ENCODE measurements around the gene RASGRP3. TPM values are rescaled to one million over a fixed set of nuclear protein-coding genes. Genes with fewer than 3 reads are reported as not detected.

The RASGRP3 gene
- total and polyA plus RNA-seq, 2 of the 13 experiments (the other 11 are each of a cell fraction or from before 2014, with no cell fraction given) = 0.01 TPM; not detected in 1

DNA sequence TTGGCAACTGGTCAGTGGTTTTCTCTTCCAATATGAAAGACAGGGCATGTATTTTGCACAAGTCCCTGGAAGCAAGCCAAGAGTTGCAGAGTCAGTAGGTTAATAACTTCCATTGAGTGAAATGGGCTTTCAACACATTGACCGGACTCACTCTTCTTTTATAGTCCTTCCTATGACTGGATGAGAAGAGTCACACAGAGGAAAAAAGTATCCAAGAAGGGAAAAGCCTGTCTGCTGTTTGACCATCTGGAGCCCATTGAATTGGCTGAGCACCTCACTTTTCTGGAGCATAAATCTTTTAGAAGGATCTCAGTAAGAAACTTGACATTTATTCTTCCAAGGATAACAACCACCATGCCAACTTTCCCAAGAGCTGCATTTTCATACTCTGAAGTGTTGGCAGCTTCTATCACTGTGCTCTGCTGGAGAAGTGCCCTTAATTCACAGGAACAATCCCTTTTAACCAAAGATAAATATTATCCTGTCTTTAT is 45.4 kb downstream of the RASGRP3 start:
- Histone ChIP-seq H3K27ac (ENCODE audit: extremely low read length, insufficient read depth, low read length) (no peak overlapping the region), H3K36me3 (replicated peaks in 1 of 2; ENCODE audit: control insufficient read depth in 1 of 2, insufficient read depth in 2 of 2, low read length in 2 of 2) (no peaks in the 10 kb centered on the region), H2AFZ (ENCODE audit: low read length) (no peak overlapping the region), H3K79me2 (ENCODE audit: insufficient read depth, low read length) (no peaks in the 10 kb centered on the region), H3K4me3 (replicated peaks in 1 of 3; ENCODE audit: insufficient read depth in 1 of 3, low read depth in 2 of 3, low read length in 3 of 3) (no peak overlapping the region), H3K9me3 (ENCODE audit: low read length) (no peaks in the 10 kb centered on the region), H3K27me3 (ENCODE audit: control insufficient read depth in 1 of 2, insufficient read depth in 2 of 2, low read length in 2 of 2) (no peaks in the 10 kb centered on the region; a peak in 1 of 5 replicates), H3K9ac (ENCODE audit: insufficient read depth, low read depth, low read length) (no peak overlapping the region), H3K4me2 (ENCODE audit: low read depth, low read length) (no peak overlapping the region), H3K4me1 (ENCODE audit: insufficient read depth, low read length) (no peaks in the 10 kb centered on the region), H4K20me1 (ENCODE audit: insufficient read depth, low read length) (no peaks in the 10 kb centered on the region)
- 11% methylated on average over 1 of the region's 1 CpG for WGBS (ENCODE audit: low lambda C conversion rate)
- TF ChIP-seq ZNF749 (CRISPR knock-in tag; IDR thresholded peaks at IDR 0.05; ENCODE audit: borderline replicate concordance) = no peak
- TF ChIP-seq SETDB1 (CRISPR knock-in tag; IDR thresholded peaks at IDR 0.05; ENCODE audit: borderline replicate concordance) = no peak
- TF ChIP-seq FOXA1 (IDR thresholded peaks at IDR 0.05) = no peak
- no peak for TF ChIP-seq FOXA1 (CRISPR knock-in tag; IDR thresholded peaks at IDR 0.05)
- TF ChIP-seq IKZF1 (IDR thresholded peaks at IDR 0.05) = no peak
- no TSS peak for BruUV-seq (replicated peaks)
- ChIA-PET POLR2A (no interaction called here), CTCF (ENCODE audit: low intra/inter-chr PET ratio, low total read pairs) (no interaction called here)
- intact Hi-C loops (cut with micrococcal nuclease; ENCODE audit: unreplicated experiment) = no loop called here
- ATAC-seq (no peak), DNase-seq (ENCODE audit: low spot score) (no peak), FAIRE-seq (no peak)
- in situ Hi-C loops (cut with HindIII; ENCODE audit: extremely low pct_ligation_motif_present, low pct_unique_long_range_greater_than_20kb) = no loop called here

DNA sequence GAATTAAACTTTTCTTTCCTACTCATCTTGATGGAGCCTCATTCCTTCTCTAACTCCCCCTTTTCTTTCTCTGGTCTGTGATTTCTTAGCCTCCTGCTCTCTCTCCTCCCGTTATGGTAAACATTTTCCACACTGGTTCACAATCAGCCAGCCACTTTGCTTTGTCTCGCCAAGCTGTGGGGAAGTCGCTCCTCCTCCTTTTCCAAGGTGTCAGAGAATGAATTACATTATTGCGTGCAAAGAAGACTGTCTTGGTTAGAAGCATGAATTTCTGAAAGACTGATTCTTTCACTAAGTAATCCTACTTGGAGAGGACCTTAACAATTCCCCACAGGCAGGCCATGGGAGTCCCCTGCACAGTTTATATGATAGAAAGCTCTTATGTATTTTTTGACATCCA is 46.1 kb downstream of the RASGRP3 start:
- Histone ChIP-seq H3K79me2 (ENCODE audit: insufficient read depth, low read length) (no peaks in the 10 kb centered on the region), H3K4me2 (ENCODE audit: low read depth, low read length) (no peak overlapping the region), H3K4me3 (replicated peaks in 1 of 3; ENCODE audit: insufficient read depth in 1 of 3, low read depth in 2 of 3, low read length in 3 of 3) (no peak overlapping the region), H3K27me3 (ENCODE audit: control insufficient read depth in 1 of 2, insufficient read depth in 2 of 2, low read length in 2 of 2) (no peaks in the 10 kb centered on the region; a peak in 1 of 5 replicates), H3K9me3 (ENCODE audit: low read length) (no peaks in the 10 kb centered on the region), H2AFZ (ENCODE audit: low read length) (no peak overlapping the region), H3K36me3 (replicated peaks in 1 of 2; ENCODE audit: control insufficient read depth in 1 of 2, insufficient read depth in 2 of 2, low read length in 2 of 2) (no peaks in the 10 kb centered on the region), H4K20me1 (ENCODE audit: insufficient read depth, low read length) (no peaks in the 10 kb centered on the region), H3K9ac (ENCODE audit: insufficient read depth, low read depth, low read length) (no peak overlapping the region), H3K27ac (ENCODE audit: extremely low read length, insufficient read depth, low read length) (no peak overlapping the region), H3K4me1 (ENCODE audit: insufficient read depth, low read length) (no peaks in the 10 kb centered on the region)
- DNase-seq (ENCODE audit: low spot score) (no peak), ATAC-seq (no peak), FAIRE-seq (no peak)
- ChIA-PET POLR2A (no interaction called here), CTCF (ENCODE audit: low intra/inter-chr PET ratio, low total read pairs) (no interaction called here)
- intact Hi-C loops (cut with micrococcal nuclease; ENCODE audit: unreplicated experiment) = no loop called here
- TF ChIP-seq KAT7 (CRISPR knock-in tag; IDR thresholded peaks at IDR 0.05; ENCODE audit: borderline replicate concordance) (no peak), SUZ12 (IDR thresholded peaks at IDR 0.05; ENCODE audit: low read depth, low read length) (no peak), KLF13 (CRISPR knock-in tag; IDR thresholded peaks at IDR 0.05) (no peak), TOE1 (CRISPR knock-in tag; IDR thresholded peaks at IDR 0.05) (no peak), ZNF354B (CRISPR knock-in tag; IDR thresholded peaks at IDR 0.05) (no peak), ZBTB20 (CRISPR knock-in tag; IDR thresholded peaks at IDR 0.05; ENCODE audit: borderline replicate concordance, low read depth) (no peak), ZMAT3 (CRISPR knock-in tag; conservative IDR thresholded peaks at IDR 0.05) (no peak), ZNF713 (CRISPR knock-in tag; IDR thresholded peaks at IDR 0.05) (no peak), MAF1 (CRISPR knock-in tag; IDR thresholded peaks at IDR 0.05; ENCODE audit: borderline replicate concordance) (no peak), CREB1 (IDR thresholded peaks at IDR 0.05) (no peak), CREB1 (CRISPR knock-in tag; IDR thresholded peaks at IDR 0.05) (no peak), KDM2A (CRISPR knock-in tag; IDR thresholded peaks at IDR 0.05; ENCODE audit: borderline replicate concordance, low read depth) (no peak)
- TF ChIP-seq, protein P1, sequence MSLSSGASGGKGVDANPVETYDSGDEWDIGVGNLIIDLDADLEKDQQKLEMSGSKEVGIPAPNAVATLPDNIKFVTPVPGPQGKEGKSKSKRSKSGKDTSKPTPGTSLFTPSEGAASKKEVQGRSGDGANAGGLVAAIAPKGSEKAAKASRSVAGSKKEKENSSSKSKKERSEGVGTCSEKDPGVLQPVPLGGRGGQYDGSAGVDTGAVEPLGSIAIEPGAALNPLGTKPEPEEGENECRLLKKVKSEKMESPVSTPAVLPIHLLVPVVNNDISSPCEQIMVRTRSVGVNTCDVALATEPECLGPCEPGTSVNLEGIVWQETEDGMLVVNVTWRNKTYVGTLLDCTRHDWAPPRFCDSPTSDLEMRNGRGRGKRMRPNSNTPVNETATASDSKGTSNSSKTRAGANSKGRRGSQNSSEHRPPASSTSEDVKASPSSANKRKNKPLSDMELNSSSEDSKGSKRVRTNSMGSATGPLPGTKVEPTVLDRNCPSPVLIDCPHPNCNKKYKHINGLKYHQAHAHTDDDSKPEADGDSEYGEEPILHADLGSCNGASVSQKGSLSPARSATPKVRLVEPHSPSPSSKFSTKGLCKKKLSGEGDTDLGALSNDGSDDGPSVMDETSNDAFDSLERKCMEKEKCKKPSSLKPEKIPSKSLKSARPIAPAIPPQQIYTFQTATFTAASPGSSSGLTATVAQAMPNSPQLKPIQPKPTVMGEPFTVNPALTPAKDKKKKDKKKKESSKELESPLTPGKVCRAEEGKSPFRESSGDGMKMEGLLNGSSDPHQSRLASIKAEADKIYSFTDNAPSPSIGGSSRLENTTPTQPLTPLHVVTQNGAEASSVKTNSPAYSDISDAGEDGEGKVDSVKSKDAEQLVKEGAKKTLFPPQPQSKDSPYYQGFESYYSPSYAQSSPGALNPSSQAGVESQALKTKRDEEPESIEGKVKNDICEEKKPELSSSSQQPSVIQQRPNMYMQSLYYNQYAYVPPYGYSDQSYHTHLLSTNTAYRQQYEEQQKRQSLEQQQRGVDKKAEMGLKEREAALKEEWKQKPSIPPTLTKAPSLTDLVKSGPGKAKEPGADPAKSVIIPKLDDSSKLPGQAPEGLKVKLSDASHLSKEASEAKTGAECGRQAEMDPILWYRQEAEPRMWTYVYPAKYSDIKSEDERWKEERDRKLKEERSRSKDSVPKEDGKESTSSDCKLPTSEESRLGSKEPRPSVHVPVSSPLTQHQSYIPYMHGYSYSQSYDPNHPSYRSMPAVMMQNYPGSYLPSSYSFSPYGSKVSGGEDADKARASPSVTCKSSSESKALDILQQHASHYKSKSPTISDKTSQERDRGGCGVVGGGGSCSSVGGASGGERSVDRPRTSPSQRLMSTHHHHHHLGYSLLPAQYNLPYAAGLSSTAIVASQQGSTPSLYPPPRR (CRISPR knock-in tag; IDR thresholded peaks at IDR 0.05; ENCODE audit: borderline replicate concordance) = no peak
- in situ Hi-C loops (cut with HindIII; ENCODE audit: extremely low pct_ligation_motif_present, low pct_unique_long_range_greater_than_20kb) = no loop called here
- 24% methylated on average over 4 of the region's 4 CpGs for WGBS (ENCODE audit: low lambda C conversion rate)
- no TSS peak for BruUV-seq (replicated peaks)
